ENCODE results near the gene ZBTB39. TPM values are rescaled to one million over a fixed set of nuclear protein-coding genes. Genes with fewer than 3 reads are reported as not detected.

Gene ZBTB39
- total RNA-seq, 2 experiments from 2014 or later = 6.4 to 6.6 TPM

DNA sequence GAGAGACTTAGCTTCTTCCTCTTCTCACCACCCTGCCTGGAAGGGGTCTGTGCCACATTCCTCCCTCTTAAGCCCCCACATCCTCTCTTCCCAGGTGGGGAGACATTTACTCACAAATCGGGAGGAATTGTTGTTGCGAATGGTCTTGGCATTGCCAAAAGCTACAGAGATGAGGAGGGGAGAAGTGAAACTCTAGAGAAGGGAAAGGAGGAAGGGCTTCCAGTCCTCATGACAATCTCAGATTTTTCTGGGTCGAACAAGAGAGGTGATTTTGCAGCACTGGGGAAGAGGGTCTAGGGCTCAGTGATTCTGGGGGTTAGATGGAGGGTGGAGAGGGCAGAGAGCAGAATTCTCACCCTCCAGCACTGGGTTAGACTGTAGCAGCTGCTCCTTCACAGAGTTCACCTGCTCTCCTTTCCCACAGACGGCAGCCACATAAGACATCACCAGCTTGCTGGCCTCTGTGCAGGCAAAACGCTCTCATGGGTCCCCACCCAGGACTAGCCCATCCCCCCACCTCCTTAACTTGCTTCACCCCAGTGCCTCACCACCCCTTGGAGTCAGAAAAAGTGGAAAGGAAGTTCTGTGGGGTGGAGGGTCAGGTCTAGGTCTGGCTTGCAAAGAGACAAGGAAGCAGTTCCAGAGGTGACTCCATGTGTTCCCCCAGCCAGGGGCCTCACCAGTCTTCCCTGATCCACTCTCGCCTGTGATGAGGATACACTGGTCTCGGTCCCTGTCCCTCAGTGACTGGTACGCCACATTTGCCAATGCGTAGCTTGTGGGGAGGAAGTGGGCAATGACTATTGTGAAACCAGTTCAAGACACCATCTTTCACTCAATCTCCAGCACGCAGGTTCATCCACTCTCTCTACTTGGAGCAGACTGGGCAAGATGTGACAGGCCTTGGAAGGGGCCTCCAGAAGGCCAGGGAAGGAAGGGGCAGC is 40.9 kb upstream of the ZBTB39 start:
- peak; percentile 78 for DNase-seq
- ATAC-seq = peak; percentile 94
- Mint-ChIP-seq H3K27ac (peak overlapping the region; percentile 85), H3K4me1 (peaks cover 32% of the 10 kb centered on the region), H3K9me3 (ENCODE audit: low read depth) (no peaks in the 10 kb centered on the region), H3K36me3 (ENCODE audit: low read depth) (no peaks in the 10 kb centered on the region), H3K4me3 (peak overlapping the region; percentile 22), H3K27me3 (no peaks in the 10 kb centered on the region)
- CTCF ChIA-PET = interaction anchor here (0.7 to 4.2 kb wide), 13 partner anchors 13 to 314 kb away, joined by 3 to 41 read pairs (median 3); no protein-coding TSS in a partner anchor
- intact Hi-C loops (cut with DNase I, micrococcal nuclease) = loop anchor here in 1 of 2 experiments (1.0 kb wide), 1 partner anchor 36 kb away; no protein-coding TSS in a partner anchor
- POLR2A ChIA-PET = interaction anchor here (0.9 to 1.1 kb wide), 2 partner anchors 44 to 65 kb away, joined by 3 to 6 read pairs; no protein-coding TSS in a partner anchor

- Mint-ChIP-seq H3K4me1 (peaks cover 32% of the 10 kb centered on the region), H3K27ac (peak overlapping the region; percentile 41)
- POLR2A ChIA-PET = no interaction called here
Observed at GRCh38 chr12:57046086-57046791, 39.9 kb upstream of the ZBTB39 start.

DNA sequence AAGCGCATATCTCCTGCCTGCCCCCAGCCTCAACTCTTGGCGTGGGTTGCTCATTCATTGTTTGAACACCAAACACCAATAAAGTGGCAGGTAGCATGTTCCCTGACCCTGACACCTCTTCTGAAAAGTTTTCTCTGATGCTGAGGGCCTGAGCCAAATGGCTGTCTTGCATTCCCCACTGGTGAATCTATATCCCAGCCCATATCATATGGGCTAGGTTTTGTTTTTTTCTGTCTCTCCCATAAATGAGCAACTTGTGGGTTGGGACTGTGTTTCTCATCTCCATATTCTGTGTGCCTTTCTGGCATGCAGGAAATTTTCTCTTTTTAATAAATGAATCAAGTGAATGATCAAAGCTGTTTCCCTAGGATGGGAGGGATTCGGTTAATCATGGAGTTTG is 38.5 kb upstream of the ZBTB39 start:
- Mint-ChIP-seq H3K4me1 (peaks cover 32% of the 10 kb centered on the region), H3K9me3 (ENCODE audit: low read depth) (no peaks in the 10 kb centered on the region), H3K4me3 (no peak overlapping the region), H3K27me3 (no peaks in the 10 kb centered on the region), H3K36me3 (ENCODE audit: low read depth) (no peaks in the 10 kb centered on the region), H3K27ac (no peak overlapping the region)
- POLR2A ChIA-PET = no interaction called here
- intact Hi-C loops (cut with DNase I, micrococcal nuclease) = no loop called here
- DNase-seq (no peak), ATAC-seq (no peak)
- CTCF ChIA-PET = interaction anchor here (1.1 to 4.2 kb wide), 2 partner anchors 16 to 67 kb away, joined by 3 to 41 read pairs; partner anchors contain the start of gene STAT6

More at GRCh38 chr12:57046086-57046791, 39.9 kb upstream of the ZBTB39 start:
- no peaks in the 10 kb centered on the region for H3K9me3 Mint-ChIP-seq (ENCODE audit: low read depth)
- ATAC-seq = no peak
- CTCF ChIA-PET = interaction anchor here (0.6 to 4.2 kb wide), 7 partner anchors 15 to 130 kb away, joined by 3 to 41 read pairs (median 5); no protein-coding TSS in a partner anchor
- no peaks in the 10 kb centered on the region for H3K36me3 Mint-ChIP-seq (ENCODE audit: low read depth)
- intact Hi-C loops (cut with DNase I, micrococcal nuclease) = no loop called here
- H3K4me3 Mint-ChIP-seq = no peak overlapping the region
- H3K27me3 Mint-ChIP-seq = no peaks in the 10 kb centered on the region
- no peak for DNase-seq

DNA sequence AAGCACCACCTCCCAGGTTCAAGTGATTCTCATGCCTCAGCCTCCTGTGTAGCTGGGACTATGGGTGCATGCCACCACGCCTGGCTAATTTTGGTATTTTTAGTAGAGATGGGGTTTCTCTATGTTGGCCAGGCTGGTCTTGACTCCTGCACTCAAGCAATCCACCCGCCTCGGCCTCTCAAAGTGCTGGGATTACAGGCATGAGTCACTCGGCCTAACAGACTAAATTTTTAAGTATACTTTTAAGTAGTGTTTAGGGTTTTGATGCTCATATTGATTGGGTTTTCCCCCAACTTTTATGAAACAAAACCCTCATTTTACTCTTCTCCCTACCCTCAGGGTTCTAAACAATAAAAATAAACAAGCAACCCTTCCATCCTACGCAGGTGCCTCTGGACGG is 38.1 kb upstream of the ZBTB39 start:
- intact Hi-C loops (cut with DNase I, micrococcal nuclease) = no loop called here
- H3K4me3 Mint-ChIP-seq = no peak overlapping the region
- no peaks in the 10 kb centered on the region for H3K27me3 Mint-ChIP-seq
- no peaks in the 10 kb centered on the region for H3K9me3 Mint-ChIP-seq (ENCODE audit: low read depth)
- H3K27ac Mint-ChIP-seq = no peak overlapping the region
- DNase-seq (no peak), ATAC-seq (no peak)
- no peaks in the 10 kb centered on the region for H3K36me3 Mint-ChIP-seq (ENCODE audit: low read depth)
- CTCF ChIA-PET = interaction anchor here (1.1 kb wide), 1 partner anchor 67 kb away, joined by 3 read pairs; the partner anchor contains the start of gene STAT6
- peaks cover 34% of the 10 kb centered on the region for H3K4me1 Mint-ChIP-seq
- POLR2A ChIA-PET = no interaction called here

- POLR2A ChIA-PET = no interaction called here
- ATAC-seq (no peak), DNase-seq (no peak)
- Mint-ChIP-seq H3K27ac (no peak overlapping the region), H3K36me3 (ENCODE audit: low read depth) (no peaks in the 10 kb centered on the region), H3K4me1 (peaks cover 30% of the 10 kb centered on the region), H3K27me3 (no peaks in the 10 kb centered on the region), H3K4me3 (no peak overlapping the region), H3K9me3 (ENCODE audit: low read depth) (no peaks in the 10 kb centered on the region)
- CTCF ChIA-PET = interaction anchor here (0.9 to 1.8 kb wide), 3 partner anchors 12 to 54 kb away, joined by 3 to 5 read pairs (median 4); no protein-coding TSS in a partner anchor
- intact Hi-C loops (cut with DNase I, micrococcal nuclease) = no loop called here
Observed at GRCh38 chr12:57042695-57043094, 36.3 kb upstream of the ZBTB39 start.

DNA sequence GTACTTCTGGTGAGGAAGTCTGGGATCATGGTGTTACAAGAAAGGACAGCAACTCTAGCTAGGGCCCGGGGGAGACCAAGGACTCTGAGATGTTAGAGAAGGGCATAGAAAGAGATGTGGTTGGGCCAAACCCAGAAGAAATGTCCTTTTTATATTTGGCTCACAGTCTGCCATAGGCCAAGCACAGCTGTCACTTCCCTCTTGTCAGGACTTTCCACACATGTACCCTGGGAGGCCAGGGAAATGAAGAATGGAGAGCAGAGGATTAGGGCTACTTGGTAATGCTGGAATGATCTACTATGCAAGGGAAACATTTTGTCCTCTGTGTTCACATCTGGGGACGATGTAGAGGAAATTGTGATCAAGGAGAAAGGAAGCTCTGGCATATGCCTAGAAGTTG is 34.4 kb upstream of the ZBTB39 start:
- POLR2A ChIA-PET = interaction anchor here (0.5 kb wide), 2 partner anchors 369 to 401 kb away, joined by 3 to 7 read pairs; no protein-coding TSS in a partner anchor
- Mint-ChIP-seq H3K9me3 (ENCODE audit: low read depth) (no peaks in the 10 kb centered on the region), H3K4me1 (peaks cover 13% of the 10 kb centered on the region), H3K27ac (no peak overlapping the region), H3K36me3 (ENCODE audit: low read depth) (no peaks in the 10 kb centered on the region), H3K4me3 (no peak overlapping the region), H3K27me3 (no peaks in the 10 kb centered on the region)
- intact Hi-C loops (cut with DNase I, micrococcal nuclease) = no loop called here
- no peak for DNase-seq
- CTCF ChIA-PET = interaction anchor here (0.6 to 1.2 kb wide), 11 partner anchors 8 to 159 kb away, joined by 3 to 5 read pairs (median 3); no protein-coding TSS in a partner anchor
- no peak for ATAC-seq

DNA sequence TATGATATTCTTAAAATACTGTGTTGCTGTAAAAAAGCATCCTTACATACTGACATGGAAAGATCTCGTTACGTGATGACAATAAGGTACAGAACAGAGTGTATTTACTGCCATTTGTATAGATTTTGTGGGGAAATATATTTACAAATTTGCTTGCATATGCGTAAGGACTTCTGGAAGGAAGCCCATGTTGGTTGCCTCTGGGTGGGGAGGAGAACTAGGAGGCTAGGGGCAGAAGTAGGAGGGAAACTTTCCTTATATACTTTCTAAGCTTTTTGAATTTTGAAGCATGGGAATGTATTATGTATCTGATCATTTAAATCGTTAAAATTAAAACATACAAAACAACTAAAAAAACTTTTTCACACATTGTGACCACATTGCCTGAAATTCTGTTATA is 33.9 kb upstream of the ZBTB39 start:
- no peak for DNase-seq
- no peaks in the 10 kb centered on the region for H3K27me3 Mint-ChIP-seq
- no peak for ATAC-seq
- peaks cover 11% of the 10 kb centered on the region for H3K4me1 Mint-ChIP-seq
- H3K27ac Mint-ChIP-seq = no peak overlapping the region
- no peak overlapping the region for H3K4me3 Mint-ChIP-seq
- peaks cover 1% of the 10 kb centered on the region for H3K36me3 Mint-ChIP-seq (ENCODE audit: low read depth)
- intact Hi-C loops (cut with DNase I, micrococcal nuclease) = no loop called here
- CTCF ChIA-PET = interaction anchor here (0.7 to 1.2 kb wide), 8 partner anchors 8 to 159 kb away, joined by 3 to 5 read pairs (median 3); no protein-coding TSS in a partner anchor
- H3K9me3 Mint-ChIP-seq (ENCODE audit: low read depth) = no peaks in the 10 kb centered on the region
- POLR2A ChIA-PET = interaction anchor here (0.5 kb wide), 1 partner anchor 369 kb away, joined by 3 read pairs; no protein-coding TSS in a partner anchor

DNA sequence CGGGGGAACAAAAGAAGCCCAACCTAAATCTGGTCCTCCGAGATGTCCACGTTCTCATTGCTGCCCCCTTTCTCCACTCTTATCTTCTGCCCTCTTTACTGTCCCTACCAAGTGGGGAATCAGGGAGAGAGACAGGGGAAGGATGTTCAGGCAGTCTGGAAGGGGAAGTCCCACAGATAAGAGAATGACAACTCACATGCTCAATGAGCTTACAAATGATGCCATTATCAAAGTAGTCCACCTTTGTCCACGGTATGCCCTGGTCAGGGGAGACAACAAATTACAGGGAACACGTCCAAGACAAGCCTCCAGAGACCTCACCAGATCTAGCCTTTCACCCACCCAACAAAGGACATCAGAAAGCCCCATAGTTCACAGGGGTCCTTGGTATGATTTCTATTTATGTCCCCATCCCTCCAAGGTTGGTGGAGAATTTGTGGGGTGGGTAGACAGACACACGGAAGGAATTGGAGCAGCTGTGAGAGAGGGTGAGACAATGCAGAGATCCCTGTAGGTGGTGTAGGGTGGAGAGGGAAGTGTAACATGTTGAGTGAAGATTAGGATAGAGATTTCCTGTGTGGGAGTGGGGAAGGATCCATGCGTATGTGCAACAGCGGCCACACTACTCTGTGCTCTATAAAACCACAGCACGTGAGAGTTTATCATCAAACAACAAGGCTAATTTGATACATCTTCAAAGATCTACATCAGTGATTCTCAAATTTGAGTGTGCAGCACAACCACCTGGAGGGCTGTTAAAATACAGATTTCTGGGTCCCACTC is 32.9 kb upstream of the ZBTB39 start:
- ChIA-PET POLR2A (no interaction called here), CTCF (interaction anchor here (0.5 to 1.6 kb wide), 2 partner anchors 13 to 28 kb away, joined by 3 read pairs; no protein-coding TSS in a partner anchor)
- intact Hi-C loops (cut with DNase I, micrococcal nuclease) = no loop called here
- peaks cover 8% of the 10 kb centered on the region for H3K4me1 Mint-ChIP-seq
- H3K27ac Mint-ChIP-seq = no peak overlapping the region
- peaks cover 1% of the 10 kb centered on the region for H3K36me3 Mint-ChIP-seq (ENCODE audit: low read depth)
- DNase-seq (no peak), ATAC-seq (no peak)
- H3K27me3 Mint-ChIP-seq = no peaks in the 10 kb centered on the region
- H3K4me3 Mint-ChIP-seq = no peak overlapping the region
- H3K9me3 Mint-ChIP-seq (ENCODE audit: low read depth) = no peaks in the 10 kb centered on the region

DNA sequence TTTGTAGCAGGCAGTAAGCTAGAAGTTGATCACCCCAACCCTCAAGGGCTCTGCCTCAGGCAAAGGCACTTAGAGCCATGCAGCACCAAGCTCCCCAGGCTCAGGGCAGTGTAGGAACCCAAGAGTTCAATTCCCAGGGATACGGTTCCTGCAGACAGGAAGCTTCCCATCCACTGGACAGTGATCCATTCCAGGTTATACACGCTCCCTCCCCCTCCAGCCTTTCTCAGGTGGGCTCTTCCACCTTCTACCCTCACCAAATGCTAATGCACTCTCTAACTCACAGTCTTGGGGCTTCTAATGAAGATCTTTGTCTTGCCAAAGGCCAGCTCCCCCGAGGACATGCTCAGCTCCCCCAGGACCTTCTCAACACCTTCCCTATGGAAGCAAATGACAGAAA is 30.9 kb upstream of the ZBTB39 start:
- ATAC-seq = no peak
- H3K36me3 Mint-ChIP-seq (ENCODE audit: low read depth) = peaks cover 1% of the 10 kb centered on the region
- POLR2A ChIA-PET = no interaction called here

GRCh38 chr12:57033431-57033830 is 27.1 kb upstream of the ZBTB39 start:
- Mint-ChIP-seq H3K4me3 (no peak overlapping the region), H3K4me1 (peaks cover 24% of the 10 kb centered on the region), H3K27ac (no peak overlapping the region), H3K27me3 (no peaks in the 10 kb centered on the region), H3K9me3 (ENCODE audit: low read depth) (no peaks in the 10 kb centered on the region), H3K36me3 (ENCODE audit: low read depth) (peaks cover 1% of the 10 kb centered on the region)
- intact Hi-C loops (cut with DNase I, micrococcal nuclease) = no loop called here
- ChIA-PET CTCF (interaction anchor here (1.1 to 4.1 kb wide), 6 partner anchors 15 to 91 kb away, joined by 3 to 25 read pairs (median 5); no protein-coding TSS in a partner anchor), POLR2A (interaction anchor here (0.7 kb wide), 1 partner anchor 12 kb away, joined by 3 read pairs; no protein-coding TSS in a partner anchor)
- no peak for DNase-seq
- no peak for ATAC-seq

More for the DNA sequence above, 30.9 kb upstream of the ZBTB39 start:
- Mint-ChIP-seq H3K9me3 (ENCODE audit: low read depth) (no peaks in the 10 kb centered on the region), H3K4me3 (no peak overlapping the region), H3K4me1 (peaks cover 8% of the 10 kb centered on the region), H3K27me3 (no peaks in the 10 kb centered on the region), H3K27ac (no peak overlapping the region)
- CTCF ChIA-PET = interaction anchor here (0.6 to 1.6 kb wide), 5 partner anchors 9 to 57 kb away, joined by 3 to 6 read pairs (median 3); no protein-coding TSS in a partner anchor
- no peak for DNase-seq
- intact Hi-C loops (cut with DNase I, micrococcal nuclease) = no loop called here
